AG08395 (cell line): ENCODE measurements around the gene TMEM52B.

Experiments
- DNase-seq: peaks from one replicate; pipeline ENCODE4 v3.0.0; 2012; ENCODE audit warnings: mixed read lengths, low spot score

The TMEM52B gene

GRCh38 chr12:10178821-10179220, at the start of gene TMEM52B:
Gene TMEM52B (plus strand): TSS chr12:10179032. CDS start chr12:10179575, 543 bp downstream.
- no peak for DNase-seq

- DNase-seq = no peak
Observed at GRCh38 chr12:10130042-10130441, 48.8 kb upstream of the TMEM52B start, which contains the start of gene CLEC7A. Gene CLEC7A (minus strand): TSS chr12:10130199. CDS start chr12:10130082, 117 bp downstream.

- no peak for DNase-seq
Observed at GRCh38 chr12:10131111-10131690, 47.6 kb upstream of the TMEM52B start.

- no peak for DNase-seq
Observed at GRCh38 chr12:10132850-10133370, 45.9 kb upstream of the TMEM52B start.

GRCh38 chr12:10135126-10135525, 43.7 kb upstream of the TMEM52B start:
- DNase-seq = no peak

GRCh38 chr12:10136637-10137205, 42.1 kb upstream of the TMEM52B start:
- DNase-seq = no peak

- DNase-seq = peak; percentile 60
Observed at GRCh38 chr12:10140001-10140400, 38.8 kb upstream of the TMEM52B start.

GRCh38 chr12:10142976-10143589, 35.7 kb upstream of the TMEM52B start:
- peak; percentile 27 for DNase-seq

- DNase-seq = no peak
Observed at GRCh38 chr12:10147714-10148403, 31.0 kb upstream of the TMEM52B start.

- DNase-seq = no peak
Observed at GRCh38 chr12:10151621-10152020, 27.2 kb upstream of the TMEM52B start.

GRCh38 chr12:10153271-10154144, 25.3 kb upstream of the TMEM52B start:
- DNase-seq = peak; percentile 76

GRCh38 chr12:10154145-10154496, 24.7 kb upstream of the TMEM52B start:
- DNase-seq = no peak

GRCh38 chr12:10155966-10156365, 22.9 kb upstream of the TMEM52B start:
- DNase-seq = no peak

- no peak for DNase-seq
Observed at GRCh38 chr12:10158406-10158805, 20.4 kb upstream of the TMEM52B start.

GRCh38 chr12:10159280-10159679, 19.6 kb upstream of the TMEM52B start:
- DNase-seq = no peak

GRCh38 chr12:10160617-10161385, 18.0 kb upstream of the TMEM52B start:
- no peak for DNase-seq

GRCh38 chr12:10163084-10163483, 15.7 kb upstream of the TMEM52B start:
- no peak for DNase-seq

- no peak for DNase-seq
Observed at GRCh38 chr12:10165421-10165820, 13.4 kb upstream of the TMEM52B start.

GRCh38 chr12:10167599-10167998, 11.2 kb upstream of the TMEM52B start:
- DNase-seq = peak; percentile 4

- peak; percentile 51 for DNase-seq
Observed at GRCh38 chr12:10169104-10169503, 9.7 kb upstream of the TMEM52B start.

GRCh38 chr12:10170216-10170615, 8.6 kb upstream of the TMEM52B start:
- peak; percentile 49 for DNase-seq
